ENCODE results near the gene IRX3.
"Not testable (repeated sequence)": the region's sequence is repeated elsewhere in the genome, so short reads cannot be mapped to it uniquely, and the experiment has no call there.

IRX3 gene

GRCh38 chr16:54280751-54281150 lies 5.8 kb downstream of the IRX3 start:
- in situ Hi-C loops (cut with HindIII; ENCODE audit: low sequenced_read_pairs): loop anchor here (5.0 kb wide), 1 partner anchor 57 kb away; no protein-coding TSS in a partner anchor

- in situ Hi-C loops (cut with HindIII; ENCODE audit: low sequenced_read_pairs): no loop called here
Observed at GRCh38 chr16:54277845-54278703, 8.5 kb downstream of the IRX3 start.

GRCh38 chr16:54275956-54276355 lies 10.6 kb downstream of the IRX3 start:
- in situ Hi-C loops (cut with HindIII; ENCODE audit: low sequenced_read_pairs): no loop called here

- in situ Hi-C loops (cut with HindIII; ENCODE audit: low sequenced_read_pairs): no loop called here
Observed at GRCh38 chr16:54273566-54273965, 13.0 kb downstream of the IRX3 start.

GRCh38 chr16:54270711-54271110 lies 15.9 kb downstream of the IRX3 start:
- in situ Hi-C loops (cut with HindIII; ENCODE audit: low sequenced_read_pairs): no loop called here

GRCh38 chr16:54269461-54269860 lies 17.1 kb downstream of the IRX3 start:
- in situ Hi-C loops (cut with HindIII; ENCODE audit: low sequenced_read_pairs): no loop called here

GRCh38 chr16:54268766-54269165 lies 17.8 kb downstream of the IRX3 start:
- in situ Hi-C loops (cut with HindIII; ENCODE audit: low sequenced_read_pairs): no loop called here

GRCh38 chr16:54268340-54268739 lies 18.2 kb downstream of the IRX3 start:
- in situ Hi-C loops (cut with HindIII; ENCODE audit: low sequenced_read_pairs): no loop called here

GRCh38 chr16:54266363-54266955 lies 20.1 kb downstream of the IRX3 start:
- in situ Hi-C loops (cut with HindIII; ENCODE audit: low sequenced_read_pairs): no loop called here

- in situ Hi-C loops (cut with HindIII; ENCODE audit: low sequenced_read_pairs): no loop called here
Observed at GRCh38 chr16:54265575-54266107, 20.9 kb downstream of the IRX3 start.

- in situ Hi-C loops (cut with HindIII; ENCODE audit: low sequenced_read_pairs): no loop called here
Observed at GRCh38 chr16:54253118-54253517, 33.5 kb downstream of the IRX3 start.

GRCh38 chr16:54248863-54249710 lies 37.5 kb downstream of the IRX3 start:
- in situ Hi-C loops (cut with HindIII; ENCODE audit: low sequenced_read_pairs): no loop called here

- in situ Hi-C loops (cut with HindIII; ENCODE audit: low sequenced_read_pairs): not testable (repeated sequence)
Observed at GRCh38 chr16:54247705-54248104, 38.9 kb downstream of the IRX3 start.

- in situ Hi-C loops (cut with HindIII; ENCODE audit: low sequenced_read_pairs): no loop called here
Observed at GRCh38 chr16:54246454-54246821, 40.1 kb downstream of the IRX3 start.

GRCh38 chr16:54245788-54246453 lies 40.7 kb downstream of the IRX3 start:
- in situ Hi-C loops (cut with HindIII; ENCODE audit: low sequenced_read_pairs): no loop called here

GRCh38 chr16:54244061-54244886 lies 42.3 kb downstream of the IRX3 start:
- in situ Hi-C loops (cut with HindIII; ENCODE audit: low sequenced_read_pairs): no loop called here

- in situ Hi-C loops (cut with HindIII; ENCODE audit: low sequenced_read_pairs): no loop called here
Observed at GRCh38 chr16:54243202-54243601, 43.4 kb downstream of the IRX3 start.

GRCh38 chr16:54242199-54242598 lies 44.4 kb downstream of the IRX3 start:
- in situ Hi-C loops (cut with HindIII; ENCODE audit: low sequenced_read_pairs): no loop called here

- in situ Hi-C loops (cut with HindIII; ENCODE audit: low sequenced_read_pairs): no loop called here
Observed at GRCh38 chr16:54241525-54241924, 45.1 kb downstream of the IRX3 start.

Measured in DLD1 (cell line).